GM21526 (cell line): ENCODE results near the gene MMP23B.
"Not testable (repeated sequence)": the region's sequence is repeated elsewhere in the genome, so short reads cannot be mapped to it uniquely, and the experiment has no call there.

Experiments
- ATAC-seq: cut with Tn5 transposase; IDR thresholded peaks from one replicate; pipeline ENCODE4 v1.9.1; 2021; ENCODE audit warnings: moderate library complexity; ENCODE audit not compliant: unreplicated experiment, low FRiP score

Gene MMP23B

DNA sequence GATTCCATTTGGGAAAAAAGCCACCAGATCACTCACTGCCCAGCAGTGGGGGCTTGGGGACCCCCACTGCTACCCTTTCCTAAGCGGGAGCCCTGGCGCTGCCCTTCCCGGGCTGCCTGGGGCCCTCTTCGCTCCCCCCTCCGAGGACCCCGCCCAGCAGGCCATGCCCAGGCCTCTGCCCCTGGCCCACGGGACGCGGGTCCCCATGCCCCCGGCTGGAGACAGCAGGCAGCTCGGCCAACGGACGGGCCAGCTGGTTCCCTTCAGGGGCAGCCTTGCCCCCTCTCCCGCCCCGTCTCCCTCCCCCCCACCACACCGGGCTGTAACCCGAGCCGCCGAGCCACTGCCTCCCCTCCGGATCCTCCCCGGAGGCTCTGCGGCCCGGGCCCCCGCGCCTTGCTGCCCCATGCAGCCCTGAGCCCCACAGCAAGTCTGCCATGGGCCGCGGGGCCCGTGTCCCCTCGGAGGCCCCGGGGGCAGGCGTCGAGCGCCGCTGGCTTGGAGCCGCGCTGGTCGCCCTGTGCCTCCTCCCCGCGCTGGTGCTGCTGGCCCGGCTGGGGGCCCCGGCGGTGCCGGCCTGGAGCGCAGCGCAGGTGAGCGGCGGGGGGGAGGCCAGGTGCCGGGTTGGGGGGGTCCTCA, at the start of gene MMP23B:
MMP23B (plus strand) TSS at position 392 of the 639 bp plus-strand sequence; CDS start at position 438, 46 bp downstream.
- ATAC-seq = no peak

DNA sequence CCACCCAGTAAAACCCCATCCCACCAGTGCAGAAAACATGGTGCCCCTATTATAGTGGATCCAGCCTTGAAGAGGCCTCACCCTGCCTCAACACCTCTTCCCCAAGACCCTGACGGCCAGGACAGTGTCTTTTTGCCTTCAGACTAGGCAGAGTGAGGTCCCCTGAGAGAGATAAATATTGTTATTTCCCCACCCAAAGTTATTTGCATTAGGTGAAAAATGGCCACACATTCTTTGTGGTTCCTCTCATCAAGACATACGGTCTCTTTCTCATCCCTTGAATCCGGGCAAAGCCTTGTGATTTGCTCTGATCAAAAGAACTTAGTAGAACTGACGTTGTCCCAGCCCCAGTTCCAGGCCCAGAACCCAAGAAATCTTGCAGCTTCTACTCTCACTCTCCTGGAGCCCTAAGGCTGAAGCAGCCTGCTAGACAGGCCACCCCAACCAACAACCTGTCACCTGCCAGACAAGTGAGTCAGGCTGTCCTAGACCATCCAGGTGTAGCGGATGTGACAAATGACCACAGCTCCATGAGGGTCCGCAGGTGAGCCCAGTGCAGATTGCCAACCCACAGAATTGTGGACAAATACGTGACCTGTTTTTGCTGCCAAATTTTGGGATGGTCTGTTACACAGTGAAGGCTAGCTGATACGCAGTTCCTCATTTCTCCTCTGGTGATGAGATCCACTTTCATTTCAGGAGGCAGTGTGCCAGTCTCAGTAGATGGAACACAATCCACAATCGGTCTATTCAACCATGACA, 49.2 kb upstream of the MMP23B start:
- ATAC-seq = no peak

DNA sequence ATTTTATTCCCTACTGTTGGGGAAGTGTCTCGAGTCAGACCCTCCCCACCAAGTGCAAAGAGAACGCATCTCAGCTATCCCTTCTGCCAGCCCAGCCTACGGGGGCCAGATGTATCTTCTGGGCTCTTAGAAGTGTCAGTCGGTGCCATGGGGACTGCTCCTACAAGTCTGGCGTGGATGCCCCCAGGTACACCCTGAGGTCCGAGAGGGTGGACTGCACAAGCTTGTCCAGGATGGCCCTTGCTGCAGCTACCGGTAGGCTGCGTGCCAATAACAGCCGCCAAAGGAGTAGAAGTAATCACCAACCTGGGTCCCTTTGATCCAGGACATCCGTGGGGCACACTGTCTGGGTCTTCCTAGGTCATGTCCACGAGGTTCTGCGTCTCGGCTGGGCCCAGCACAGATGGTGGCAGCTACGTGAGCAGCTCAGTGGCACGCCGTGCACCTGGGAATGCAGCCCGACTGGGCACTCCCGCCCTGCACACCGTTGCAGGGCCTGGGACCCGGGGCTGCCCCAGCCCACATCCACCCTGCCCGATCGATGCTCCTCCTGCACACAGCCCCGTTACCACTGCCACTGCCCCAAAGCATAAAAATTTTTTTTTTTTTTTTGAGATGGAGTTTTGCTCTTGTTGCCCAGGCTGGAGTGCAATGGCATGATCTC, 48.5 kb upstream of the MMP23B start:
- no peak for ATAC-seq

DNA sequence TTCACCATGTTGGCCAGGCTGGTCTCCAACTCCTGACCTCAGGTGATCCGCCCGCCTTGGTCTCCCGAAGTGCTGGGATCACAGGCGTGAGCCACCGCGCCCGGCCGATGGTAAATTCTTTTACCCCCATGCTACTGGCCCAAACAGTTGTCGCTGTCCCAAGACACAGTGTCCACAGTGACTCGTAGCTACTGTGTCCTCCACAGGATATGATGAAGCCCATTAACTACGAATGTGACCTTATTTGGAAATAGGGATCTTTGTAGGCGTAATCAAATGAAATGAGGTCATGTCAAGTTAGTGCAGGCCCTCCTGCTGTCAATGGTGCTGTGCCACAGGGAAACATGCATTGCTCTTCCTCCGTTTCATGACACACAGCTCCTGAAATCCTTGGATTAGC, 40.5 kb upstream of the MMP23B start:
- no peak for ATAC-seq

DNA sequence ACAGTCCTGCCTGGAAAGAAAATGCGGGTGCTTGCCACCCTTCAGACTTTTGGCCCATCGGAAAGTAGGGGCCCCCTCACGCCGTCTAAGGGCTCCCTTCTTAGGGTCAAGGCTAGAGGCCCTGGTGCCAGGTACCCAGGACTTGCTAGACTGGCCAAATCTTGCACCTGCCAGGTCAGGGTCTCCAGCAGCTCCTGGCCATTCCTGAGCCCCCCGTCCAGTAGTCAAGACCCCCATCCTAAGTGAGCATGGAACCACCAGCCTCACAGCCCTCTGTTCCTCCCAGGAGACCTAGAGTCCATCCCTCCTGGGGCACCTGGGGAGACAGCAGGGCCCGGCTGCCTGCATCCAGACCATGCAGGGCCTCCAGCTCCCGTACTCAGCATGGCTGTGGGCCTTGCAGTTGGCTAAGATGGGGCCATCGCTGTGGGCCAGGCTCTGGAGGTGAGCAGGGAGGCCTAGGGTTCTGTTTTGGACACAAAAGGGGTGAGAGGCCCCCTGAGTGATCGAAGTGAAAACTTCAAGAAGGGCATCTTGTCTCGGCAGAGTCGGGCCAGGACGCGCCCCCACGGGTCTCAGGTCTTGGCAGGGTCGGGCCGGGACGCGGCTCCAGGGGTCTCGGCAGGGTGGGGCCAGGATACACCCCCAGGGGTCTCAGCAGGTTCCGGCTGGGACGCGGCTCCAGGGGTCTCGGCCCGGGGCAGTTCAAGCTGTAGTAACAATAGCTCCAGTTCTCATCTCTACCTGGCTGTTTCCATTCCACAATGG, 38.0 kb upstream of the MMP23B start:
- ATAC-seq = no peak

DNA sequence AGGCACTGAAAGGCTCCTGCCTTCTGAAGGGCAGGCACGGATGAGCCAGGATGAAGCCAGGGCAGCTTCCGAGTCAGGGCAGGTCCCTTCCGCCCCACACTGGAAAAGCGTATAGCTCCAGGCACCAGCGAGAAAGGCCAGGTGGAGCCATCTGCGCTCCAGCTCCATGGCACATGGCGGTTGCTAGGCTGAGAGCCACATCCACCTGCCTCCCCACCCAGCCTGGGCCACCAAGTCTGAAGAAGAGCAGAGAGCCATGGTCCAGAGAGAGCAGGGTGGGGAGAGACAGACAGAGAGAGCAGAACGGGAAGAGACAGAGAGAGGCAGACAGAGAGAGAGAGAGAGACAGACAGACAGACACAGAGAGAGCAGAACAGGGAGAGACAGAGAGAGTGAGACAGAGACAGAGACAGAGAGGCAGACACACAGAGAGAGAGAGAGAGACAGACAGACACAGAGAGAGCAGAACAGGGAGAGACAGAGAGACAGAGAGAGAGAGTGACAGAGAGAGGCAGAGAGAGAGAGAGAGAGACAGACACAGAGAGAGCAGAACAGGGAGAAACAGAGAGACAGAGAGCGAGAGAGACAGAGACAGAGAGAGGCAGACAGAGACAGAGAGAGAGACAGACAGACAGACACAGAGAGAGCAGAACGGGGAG, 37.2 kb upstream of the MMP23B start:
- ATAC-seq = no peak

DNA sequence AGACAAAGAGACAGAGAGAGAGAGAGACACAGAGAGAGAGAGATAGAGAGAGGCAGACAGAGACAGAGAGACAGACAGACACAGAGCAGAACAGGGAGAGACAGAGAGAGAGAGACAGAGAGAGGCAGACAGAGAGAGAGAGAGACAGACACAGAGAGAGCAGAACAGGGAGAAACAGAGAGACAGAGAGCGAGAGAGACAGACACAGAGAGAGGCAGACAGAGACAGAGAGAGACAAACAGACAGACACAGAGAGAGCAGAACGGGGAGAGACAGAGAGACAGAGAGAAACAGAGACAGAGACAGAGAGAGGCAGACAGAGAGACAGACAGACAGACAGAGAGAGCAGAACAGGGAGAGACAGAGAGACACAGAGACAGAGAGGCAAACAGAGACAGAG, 36.6 kb upstream of the MMP23B start:
- ATAC-seq = not testable (repeated sequence)

DNA sequence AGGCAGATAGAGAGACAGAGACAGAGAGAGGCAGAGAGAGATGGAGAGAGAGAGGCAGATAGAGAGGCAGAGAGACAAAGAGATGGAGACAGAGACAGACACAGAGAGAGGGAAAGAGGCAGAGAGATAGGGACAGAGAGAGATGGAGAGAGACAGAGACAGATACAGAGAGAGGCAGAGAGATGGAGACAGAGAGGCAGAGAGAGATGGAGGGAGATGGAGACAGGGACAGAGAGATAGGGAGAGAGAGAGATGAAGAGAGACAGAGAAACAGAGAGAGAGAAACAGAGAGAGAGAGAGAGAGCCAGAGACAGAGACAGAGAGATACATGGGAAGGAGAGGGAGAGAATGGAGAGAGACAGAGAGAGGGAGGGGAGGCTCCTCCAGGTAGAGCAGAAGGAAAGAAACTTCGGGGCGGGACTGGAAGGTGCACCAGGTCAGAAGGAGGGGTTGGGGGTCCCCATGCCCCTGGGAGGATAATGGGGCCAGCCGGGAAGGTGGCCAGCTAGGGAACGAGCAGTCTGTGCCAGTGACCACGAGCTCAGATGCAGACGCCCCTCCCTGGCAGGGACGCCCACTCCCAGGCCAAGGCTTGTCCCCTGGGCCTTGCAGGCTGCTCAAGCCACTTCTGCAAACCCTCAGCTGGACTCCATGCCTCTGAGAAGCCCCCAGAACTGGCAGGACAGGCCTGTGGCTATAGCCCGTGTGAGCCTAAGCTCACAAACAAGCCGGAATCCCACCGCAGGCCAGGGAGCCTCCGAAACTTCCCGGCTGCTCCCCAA, 35.3 kb upstream of the MMP23B start:
- no peak for ATAC-seq

- ATAC-seq = no peak
Measured at GRCh38 chr1:1597275-1597930, 34.6 kb upstream of the MMP23B start.

GRCh38 chr1:1598051-1598719, 33.8 kb upstream of the MMP23B start:
- no peak for ATAC-seq

GRCh38 chr1:1598720-1599029, 33.3 kb upstream of the MMP23B start:
- no peak for ATAC-seq

DNA sequence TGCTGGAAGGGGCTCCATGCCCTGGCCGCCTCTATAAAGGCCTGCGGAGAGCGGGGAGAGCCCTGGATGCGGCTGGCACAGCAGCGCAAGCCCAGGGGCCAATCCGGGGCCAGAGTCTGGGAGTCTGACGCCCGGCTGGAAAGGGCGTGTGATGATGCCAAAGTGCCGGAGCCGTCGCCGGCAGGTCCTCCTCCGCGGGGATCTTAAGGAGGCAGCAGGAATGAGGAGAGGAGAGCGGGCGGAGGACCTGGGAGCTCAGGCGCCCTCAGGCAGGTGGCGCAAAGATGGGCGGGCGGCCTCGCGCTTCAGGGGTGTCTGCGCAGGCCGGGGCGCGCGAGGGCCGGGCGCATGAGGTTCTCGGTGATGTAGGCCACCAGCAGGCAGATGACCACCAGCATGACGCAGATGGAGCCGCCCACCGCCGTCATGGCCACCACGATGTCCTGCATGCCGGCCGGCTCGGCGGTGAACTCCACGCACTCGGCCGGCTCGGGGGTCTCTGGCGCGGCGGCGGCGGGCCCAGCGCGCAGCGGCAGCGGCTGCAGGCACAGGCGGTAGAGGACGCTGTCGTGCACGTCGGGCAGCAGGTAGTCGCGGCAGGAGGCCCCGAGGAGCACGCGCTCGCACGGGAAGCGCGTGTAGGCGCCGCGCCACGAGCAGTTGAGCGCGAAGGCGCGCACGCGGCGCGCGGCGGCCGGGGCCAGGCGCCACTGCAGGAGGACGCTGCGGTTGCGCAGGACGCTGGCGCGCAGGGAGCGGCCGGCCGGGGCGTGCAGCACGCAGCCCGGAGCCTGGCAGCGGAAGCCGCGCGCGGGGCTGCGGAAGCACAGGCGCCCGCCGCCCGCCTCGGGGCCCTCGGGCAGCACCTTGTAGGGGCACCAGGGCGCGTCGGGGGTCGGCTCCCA, 32.7 kb upstream of the MMP23B start:
- ATAC-seq = no peak

DNA sequence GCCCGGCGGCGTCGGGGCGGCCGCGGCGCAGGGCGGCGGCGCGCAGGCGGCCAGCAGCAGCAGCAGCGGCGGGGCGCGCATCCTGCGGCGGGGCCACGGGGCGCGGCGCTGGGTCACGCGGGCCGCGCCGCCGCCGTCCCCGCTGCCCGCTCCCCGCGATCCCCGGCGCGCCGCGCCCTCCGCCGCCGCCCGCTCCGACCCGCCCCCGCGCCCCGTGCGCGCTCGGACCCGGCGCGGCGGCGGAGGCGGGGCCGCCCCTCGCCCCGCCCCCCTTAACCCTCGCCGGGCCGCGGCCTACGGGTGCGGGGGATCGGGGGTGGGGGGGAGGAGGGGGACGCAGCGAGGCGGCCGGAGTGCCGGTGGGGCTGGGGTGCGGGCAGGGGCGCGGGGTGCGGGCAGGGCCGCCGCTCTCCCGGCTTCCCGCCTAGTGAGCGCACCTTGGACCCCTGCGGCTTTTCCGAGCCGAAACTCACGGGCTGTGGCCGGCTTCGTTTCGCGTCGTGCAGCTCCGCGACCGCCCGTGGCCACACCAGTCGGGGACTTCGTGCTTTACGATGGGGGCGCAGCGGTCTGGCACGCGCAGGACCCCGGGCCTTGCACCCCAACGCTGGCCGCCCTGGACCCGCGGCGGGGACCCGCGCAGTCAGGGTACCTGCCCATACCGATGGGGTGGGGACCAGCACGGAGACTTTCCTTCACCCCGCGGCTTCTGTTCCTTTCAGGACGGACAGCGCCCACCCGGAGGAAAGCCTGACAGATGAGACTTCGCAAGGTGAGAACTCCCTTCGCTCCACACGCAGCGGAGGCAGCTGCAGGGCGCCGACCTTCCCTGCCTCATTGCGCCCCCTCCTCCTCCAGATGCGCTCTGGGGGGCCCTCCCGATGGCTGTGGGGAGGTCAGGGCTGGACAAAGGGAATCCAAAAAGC, 31.8 kb upstream of the MMP23B start, which contains the start of gene FNDC10:
FNDC10 (minus strand) TSS at position 201 of the 926 bp plus-strand sequence; CDS start at position 81, 120 bp downstream.
- no peak for ATAC-seq

- ATAC-seq = no peak
Measured at GRCh38 chr1:1600861-1601563, 31.0 kb upstream of the MMP23B start.

GRCh38 chr1:1601564-1602303, 30.2 kb upstream of the MMP23B start:
- ATAC-seq = no peak
